KOPT-K1 (cell line): ENCODE data around the gene KRTAP5-11.
"Not testable (repeated sequence)": the region's sequence is repeated elsewhere in the genome, so short reads cannot be mapped to it uniquely, and the experiment has no call there.

Experiments
- H3K27ac ChIP-seq: fragments of 200-600 bp; sonication (generic); 2 replicates; pipeline ENCODE4 v1.5.1; 2016; ENCODE audit warnings: antibody characterized with exemption, mild to moderate bottlenecking, low read depth, low read length; ENCODE audit not compliant: poor library complexity, severe bottlenecking
- H3K36me3 ChIP-seq: fragments of 200-600 bp; sonication (generic); 2 replicates; pipeline ENCODE4 v1.5.1; 2017; ENCODE audit warnings: antibody characterized with exemption, mild to moderate bottlenecking, low read length, moderate library complexity; ENCODE audit not compliant: insufficient read depth
- H3K9me3 ChIP-seq: fragments of 200-600 bp; sonication (generic); 2 replicates; pipeline ENCODE4 v1.5.1; 2017; ENCODE audit warnings: antibody characterized with exemption, low read length, mild to moderate bottlenecking; ENCODE audit not compliant: insufficient read depth, poor library complexity, severe bottlenecking

Gene KRTAP5-11

DNA sequence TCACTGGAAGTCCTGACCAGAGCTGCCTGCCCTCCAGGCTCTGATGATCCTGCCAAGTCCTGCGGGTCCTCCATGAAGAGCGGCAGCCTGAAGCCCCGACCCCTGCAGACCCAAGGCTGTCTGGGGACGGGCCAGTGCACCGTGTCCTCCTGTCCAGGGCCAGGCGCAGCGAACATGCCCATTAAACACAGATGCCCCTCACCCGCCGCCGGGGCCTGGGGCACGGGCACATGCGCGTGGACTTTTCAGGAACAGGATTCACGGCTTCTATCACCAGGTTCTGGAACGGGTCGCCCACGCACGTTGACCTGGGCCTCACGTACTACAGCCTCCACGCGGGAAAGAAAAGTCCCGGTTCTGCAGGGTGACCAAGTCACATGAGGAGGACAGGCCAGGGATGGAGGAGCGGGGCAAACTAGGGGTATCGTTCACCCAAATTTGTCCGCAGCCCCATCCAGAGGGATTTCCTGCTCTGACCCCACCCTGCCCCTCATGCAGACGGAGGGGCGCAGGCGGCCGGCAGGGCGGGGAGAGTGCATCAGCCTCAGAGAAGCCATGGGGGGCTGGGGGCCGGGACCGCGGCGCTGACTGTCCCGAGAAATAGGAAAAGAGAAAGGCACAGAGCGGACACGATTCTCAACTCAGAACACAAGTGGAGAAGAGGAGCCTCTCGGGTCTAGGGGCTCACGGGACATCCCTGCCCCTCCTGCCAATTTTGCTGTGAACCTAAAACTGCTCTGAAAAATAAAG, 11.4 kb downstream of the KRTAP5-11 start:
- not testable (repeated sequence) for H3K36me3 ChIP-seq, H3K9me3 ChIP-seq, H3K27ac ChIP-seq

DNA sequence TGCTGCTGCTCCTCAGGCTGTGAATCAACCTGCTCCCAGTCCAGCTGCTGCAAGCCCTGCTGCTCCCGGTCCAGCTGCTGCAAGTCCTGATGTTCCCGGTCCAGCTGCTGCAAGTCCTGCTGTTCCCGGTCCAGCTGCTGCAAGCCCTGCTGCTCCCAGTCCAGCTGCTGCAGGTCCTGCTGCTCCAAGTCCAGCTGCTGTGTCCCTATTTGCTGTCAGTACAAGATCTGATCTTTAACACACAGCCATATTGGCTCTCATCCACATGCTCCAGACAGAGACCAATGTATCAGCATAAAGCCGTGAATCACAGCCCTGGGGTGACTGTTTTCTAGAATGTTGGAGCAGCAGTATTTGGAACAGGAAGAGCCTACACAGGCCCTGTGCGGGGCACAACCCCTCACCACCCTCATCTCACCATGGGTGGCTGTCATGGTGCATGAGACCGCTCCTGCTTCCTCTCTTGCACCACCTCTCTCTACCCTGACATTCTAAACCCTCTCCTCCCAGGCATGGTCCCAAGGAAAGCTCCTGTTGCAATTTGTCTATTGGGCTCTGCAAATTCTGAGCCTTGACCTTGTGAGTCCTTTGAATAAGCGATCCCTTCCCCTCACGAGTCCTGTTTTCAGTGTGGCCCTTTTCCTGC, 13.8 kb downstream of the KRTAP5-11 start:
- Histone ChIP-seq H3K27ac (no peak overlapping the region), H3K9me3 (no peaks in the 10 kb centered on the region), H3K36me3 (no peaks in the 10 kb centered on the region)

GRCh38 chr11:71567633-71568032, 15.0 kb downstream of the KRTAP5-11 start:
- H3K27ac ChIP-seq, H3K9me3 ChIP-seq, H3K36me3 ChIP-seq: not testable (repeated sequence)

- not testable (repeated sequence) for H3K27ac ChIP-seq, H3K9me3 ChIP-seq, H3K36me3 ChIP-seq
These were observed 15.8 kb downstream of the KRTAP5-11 start for GRCh38 chr11:71566626-71567599.

DNA sequence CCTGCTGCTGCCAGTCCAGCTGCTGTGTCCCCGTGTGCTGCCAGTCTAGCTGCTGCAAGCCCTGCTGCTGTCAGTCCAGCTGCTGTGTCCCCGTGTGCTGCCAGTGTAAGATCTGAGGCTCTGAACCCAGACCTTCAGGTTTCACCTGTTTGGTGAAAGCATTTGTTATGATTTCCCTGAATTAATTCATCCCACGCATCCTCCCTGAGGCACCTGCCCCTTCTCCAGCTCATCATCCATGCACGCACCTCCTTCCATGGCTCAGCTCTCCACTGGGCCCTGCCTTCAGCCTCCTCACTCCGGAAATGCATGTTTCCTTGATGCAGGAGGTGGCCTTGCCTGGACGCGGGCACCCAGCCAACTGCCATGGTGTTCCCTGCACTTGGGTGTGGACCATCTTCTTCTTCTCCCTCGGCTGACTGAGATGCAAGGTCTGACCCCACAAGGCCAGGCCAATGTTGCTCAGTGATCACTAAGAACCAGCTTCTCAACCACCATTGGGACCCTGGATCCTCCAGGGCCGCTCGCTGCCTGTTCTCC, 16.5 kb downstream of the KRTAP5-11 start:
- Histone ChIP-seq H3K36me3 (no peaks in the 10 kb centered on the region), H3K27ac (no peak overlapping the region), H3K9me3 (no peaks in the 10 kb centered on the region)

- H3K27ac ChIP-seq: no peak within 1 kb of the TSS
- no peaks in the 10 kb centered on the region for H3K9me3 ChIP-seq
- no peaks in the 10 kb centered on the region for H3K36me3 ChIP-seq
These were observed 17.4 kb downstream of the KRTAP5-11 start, which contains the start of gene KRTAP5-10 for GRCh38 chr11:71565263-71565662. KRTAP5-10 (plus strand) TSS chr11:71565563; CDS start chr11:71565588, 25 bp downstream.

- Histone ChIP-seq H3K36me3 (no peaks in the 10 kb centered on the region), H3K9me3 (no peaks in the 10 kb centered on the region), H3K27ac (no peak overlapping the region)
These were observed 18.2 kb downstream of the KRTAP5-11 start for GRCh38 chr11:71564430-71564829.

DNA sequence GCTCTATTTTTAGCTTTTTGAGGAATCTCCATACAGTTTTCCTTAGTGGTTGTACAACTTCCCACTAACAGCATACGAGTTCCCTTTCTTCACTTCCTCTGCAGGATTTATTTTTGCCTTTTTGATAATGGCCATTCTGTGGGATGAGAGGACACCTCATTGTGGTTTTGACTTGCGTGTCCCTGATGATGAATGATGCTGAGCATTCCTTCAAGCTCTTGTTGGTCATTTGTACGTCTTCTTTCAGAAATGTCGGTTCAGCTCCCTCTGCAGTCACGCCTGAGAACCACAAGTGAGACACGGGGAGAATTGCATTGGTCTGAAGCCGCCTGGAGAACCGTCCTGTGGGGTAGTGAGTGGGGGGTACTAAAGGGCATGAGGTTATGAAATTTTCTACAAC, 19.3 kb downstream of the KRTAP5-11 start:
- H3K36me3 ChIP-seq: no peaks in the 10 kb centered on the region
- H3K9me3 ChIP-seq: no peaks in the 10 kb centered on the region
- no peak overlapping the region for H3K27ac ChIP-seq

- no peaks in the 10 kb centered on the region for H3K36me3 ChIP-seq
- no peaks in the 10 kb centered on the region for H3K9me3 ChIP-seq
- no peak overlapping the region for H3K27ac ChIP-seq
These were observed 20.6 kb downstream of the KRTAP5-11 start for GRCh38 chr11:71562120-71562519.

GRCh38 chr11:71558996-71559395, 23.7 kb downstream of the KRTAP5-11 start:
- no peak overlapping the region for H3K27ac ChIP-seq
- H3K36me3 ChIP-seq: no peaks in the 10 kb centered on the region
- H3K9me3 ChIP-seq: no peaks in the 10 kb centered on the region

- Histone ChIP-seq H3K27ac (no peak overlapping the region), H3K9me3 (no peaks in the 10 kb centered on the region), H3K36me3 (no peaks in the 10 kb centered on the region)
These were observed 25.4 kb downstream of the KRTAP5-11 start for GRCh38 chr11:71557257-71557656.

DNA sequence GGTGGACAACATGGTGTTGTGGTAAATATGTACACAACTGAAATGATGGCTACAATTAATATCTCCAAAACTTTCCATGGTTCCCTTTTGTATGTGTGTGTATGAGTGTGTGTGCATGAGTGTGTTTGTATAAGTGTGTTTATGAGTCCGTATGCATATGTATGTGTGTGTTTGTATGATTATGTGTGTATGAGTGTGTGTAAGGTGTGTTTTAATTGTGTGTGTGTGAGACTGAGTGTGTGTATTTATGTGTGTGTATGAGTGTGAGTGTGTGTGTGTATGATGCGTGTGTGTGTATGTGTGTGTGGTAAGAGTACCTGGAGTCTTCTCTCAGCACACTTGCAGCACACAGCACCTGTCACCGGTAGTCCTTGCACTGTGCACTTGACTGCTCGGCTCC, 26.7 kb downstream of the KRTAP5-11 start:
- Histone ChIP-seq H3K36me3 (no peaks in the 10 kb centered on the region), H3K9me3 (no peaks in the 10 kb centered on the region)

GRCh38 chr11:71555508-71555907, 27.2 kb downstream of the KRTAP5-11 start:
- Histone ChIP-seq H3K9me3 (no peaks in the 10 kb centered on the region), H3K27ac (no peak overlapping the region), H3K36me3 (no peaks in the 10 kb centered on the region)

More for the DNA sequence above, 26.7 kb downstream of the KRTAP5-11 start:
- no peak overlapping the region for H3K27ac ChIP-seq

- no peak overlapping the region for H3K27ac ChIP-seq
- H3K9me3 ChIP-seq: no peaks in the 10 kb centered on the region
- H3K36me3 ChIP-seq: no peaks in the 10 kb centered on the region
These were observed 27.7 kb downstream of the KRTAP5-11 start for GRCh38 chr11:71554996-71555395.

GRCh38 chr11:71551711-71552110, 31.0 kb downstream of the KRTAP5-11 start:
- no peaks in the 10 kb centered on the region for H3K9me3 ChIP-seq
- no peak overlapping the region for H3K27ac ChIP-seq
- no peaks in the 10 kb centered on the region for H3K36me3 ChIP-seq
